Lung (tissue), 12 donors: ENCODE data around the gene CASP8. TPM values are rescaled to one million over a fixed set of nuclear protein-coding genes. Genes with fewer than 3 reads are reported as not detected.

ENCODE experiments used
- ATAC-seq: fragments of 200-7000 bp; cut with Tn5 transposase; one replicate; pipeline ENCODE4 v1.9.1; 2020; ENCODE audit warnings: moderate number of reproducible peaks; ENCODE audit not compliant: insufficient read depth, low FRiP score
- DNase-seq, 3 donors: peaks; one replicate each; pipeline ENCODE4 v3.0.0-alpha.2; 2013 to 2017
- H3K27ac ChIP-seq, 2 donors: one replicate each; pipeline ENCODE4 v1.5.1; 2013; ENCODE audit warnings: mild to moderate bottlenecking in 2 of 2, moderate library complexity in 2 of 2, control low read depth in 1 of 2, inconsistent platforms in 1 of 2, low read depth in 1 of 2, low read length in 1 of 2
- H3K27me3 ChIP-seq, 3 donors: one replicate each; pipeline ENCODE4 v1.5.1; 2013; ENCODE audit warnings: low read length in 2 of 3; ENCODE audit not compliant: control insufficient read depth in 3 of 3, insufficient read depth in 3 of 3
- H3K36me3 ChIP-seq, 4 donors: one replicate each; pipeline ENCODE4 v1.5.1; 2013; ENCODE audit warnings: low read length in 4 of 4, mild to moderate bottlenecking in 1 of 4, moderate library complexity in 1 of 4; ENCODE audit not compliant: control insufficient read depth in 4 of 4, insufficient read depth in 4 of 4
- H3K4me1 ChIP-seq, 5 donors: one replicate each; pipeline ENCODE4 v1.5.1; 2013; ENCODE audit warnings: low read length in 5 of 5, mild to moderate bottlenecking in 2 of 5, moderate library complexity in 1 of 5; ENCODE audit not compliant: control insufficient read depth in 5 of 5, insufficient read depth in 5 of 5
- H3K4me3 ChIP-seq: one replicate; pipeline ENCODE4 v1.5.1; 2013; ENCODE audit warnings: mild to moderate bottlenecking, control low read depth, moderate library complexity
- H3K9ac ChIP-seq, 2 donors: one replicate each; pipeline ENCODE4 v1.5.1; 2013; ENCODE audit warnings: low read length in 2 of 2, control low read depth in 1 of 2; ENCODE audit not compliant: insufficient read depth in 1 of 2
- H3K9me3 ChIP-seq, 4 donors: one replicate each; pipeline ENCODE4 v1.5.1; 2013; ENCODE audit warnings: low read length in 3 of 4, mild to moderate bottlenecking in 1 of 4, moderate library complexity in 1 of 4; ENCODE audit not compliant: control insufficient read depth in 4 of 4, insufficient read depth in 3 of 4
- CTCF ChIP-seq: IDR thresholded peaks from 2 replicates; pipeline ENCODE4 v1.5.1; 2012; ENCODE audit warnings: mild to moderate bottlenecking; ENCODE audit errors: control extremely low read depth, extremely low read depth
- WGBS, 2 donors: extraction: QIAGEN DNeasy Blood & Tissue Kit; methylation state at CpG; one replicate each; pipeline ENCODE4 v1.1.7; 2013; 5-methylcytosine and 5-hydroxymethylcytosine counted together
- polyA plus RNA-seq, 2 donors: library from polyadenylated mRNA; stranded (reverse); fragments of 200-250 nt; gene quantifications; one replicate each; pipeline ENCODE4 v1.2.1, GENCODE V29; 2013
- total RNA-seq, 2 donors: library from RNA; depleted of rRNA in 1 of 2; stranded (reverse); fragments of >200 nt in 1 of 2; gene quantifications; one replicate each; pipeline ENCODE4 v1.2.1, GENCODE V29; 2014 to 2021
- donor health status: control.
- donor health status: control.
- donor health status: Bipolar disorder and iron deficiency.
- donor health status: healthy.
- donor health status: DM: yes; HTN: yes; CAD: no.

The CASP8 gene
- total and polyA plus RNA-seq, 4 donors = 18.2 to 32.3 (median 23.5) TPM

GRCh38 chr2:201270293-201271001 lies 10.1 kb downstream of the CASP8 start:
- Histone ChIP-seq H3K9me3 (no peaks in the 10 kb centered on the region), H3K9ac (no peak overlapping the region), H3K27me3 (no peaks in the 10 kb centered on the region), H3K36me3 (peaks cover 6 to 24% (median 15%) of the 10 kb centered on the region in 4 donors), H3K27ac (no peak overlapping the region), H3K4me3 (no peak overlapping the region), H3K4me1 (no peaks in the 10 kb centered on the region)
- 84% methylated on average over 9 of the region's 9 CpGs for WGBS, 2 donors
- DNase-seq (no peak), ATAC-seq (no peak)
- TF ChIP-seq CTCF = no peak

GRCh38 chr2:201271917-201272316 lies 11.6 kb downstream of the CASP8 start:
- WGBS, 2 donors = 97 to 98% methylated on average over 2 of the region's 2 CpGs
- Histone ChIP-seq H3K9me3 (no peaks in the 10 kb centered on the region), H3K4me3 (no peak overlapping the region), H3K9ac (no peak overlapping the region), H3K27me3 (no peaks in the 10 kb centered on the region), H3K36me3 (peaks cover 3 to 27% (median 20%) of the 10 kb centered on the region in 4 donors), H3K4me1 (no peaks in the 10 kb centered on the region), H3K27ac (no peak overlapping the region)
- no peak for ATAC-seq
- TF ChIP-seq CTCF = no peak
- DNase-seq = no peak

DNA sequence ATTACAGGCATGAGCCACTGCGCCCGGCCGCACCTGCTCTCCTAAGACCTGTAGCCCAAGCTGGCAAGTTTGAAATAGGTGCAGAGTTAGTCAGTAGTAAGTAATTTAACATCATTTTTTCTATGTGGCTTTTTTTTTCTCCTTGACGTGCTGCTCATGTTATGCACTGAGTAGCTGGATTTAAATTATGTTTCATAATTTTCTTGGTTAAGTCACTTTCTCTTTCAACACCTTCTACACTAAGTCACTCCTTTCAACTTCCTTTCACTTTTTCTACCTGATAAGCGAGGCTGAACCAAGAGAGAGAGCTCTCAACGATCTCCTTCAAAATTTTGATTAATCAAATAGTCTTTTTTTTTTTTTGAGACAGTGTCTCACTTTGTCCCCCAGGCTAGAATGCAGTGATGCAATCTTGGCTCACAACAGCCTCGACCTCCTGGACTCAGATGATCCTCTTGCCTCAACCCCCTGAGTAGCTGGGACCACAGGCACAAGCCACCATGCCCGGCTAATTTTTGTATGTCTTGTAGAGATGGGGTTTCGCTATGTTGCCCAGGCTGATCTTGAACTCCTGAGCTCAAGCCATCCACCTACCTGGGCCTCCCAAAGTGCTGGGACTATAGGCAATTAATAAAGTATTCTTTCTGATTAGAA lies 13.1 kb downstream of the CASP8 start:
- Histone ChIP-seq H3K9me3 (no peaks in the 10 kb centered on the region), H3K4me1 (no peaks in the 10 kb centered on the region), H3K4me3 (no peak overlapping the region), H3K9ac (no peak overlapping the region), H3K27ac (no peak overlapping the region), H3K27me3 (no peaks in the 10 kb centered on the region), H3K36me3 (peaks cover 3 to 25% (median 18%) of the 10 kb centered on the region in 4 donors)
- no peak for DNase-seq
- no peak for ATAC-seq
- WGBS, 2 donors = 70 to 77% methylated on average over 9 of the region's 9 CpGs
- TF ChIP-seq CTCF = no peak
